IMR-90 (cell line): ENCODE results near the gene C1QC. TPM values are rescaled to one million over a fixed set of nuclear protein-coding genes. Genes with fewer than 3 reads are reported as not detected.

Experiments
- ATAC-seq: fragments of 200-7000 bp; cut with Tn5 transposase; 2 replicates; pipeline ENCODE4 v1.9.1; 2020; ENCODE audit warnings: low read depth, mild to moderate bottlenecking, moderate library complexity
- BruUV-seq: library from RNA; stranded (reverse); fragments of 400-500 nt; replicated peaks from 2 replicates; lab custom pipeline; 2021; lab: Mats Ljungman, UMichigan
- CTCF ChIA-PET: fragments of 300-600 bp; formaldehyde crosslinking; extraction: SDS; loops from one replicate; lab custom pipeline; 2021; ENCODE audit warnings: antibody characterized with exemption; lab: Yijun Ruan, JAX
- POLR2A ChIA-PET: fragments of 300-600 bp; sonication (Branson Sonifier 250); formaldehyde crosslinking; loops from one replicate; lab custom pipeline; 2022; ENCODE audit warnings: antibody characterized with exemption; ENCODE audit not compliant: unreplicated experiment; lab: Charles Lee
- DNase-seq: peaks from one replicate; pipeline ENCODE4 v3.0.0; 2013
- H2AFZ ChIP-seq: replicated peaks from 2 replicates; pipeline ENCODE3; 2013; ENCODE audit warnings: low read length, mild to moderate bottlenecking; ENCODE audit not compliant: poor library complexity
- H2AK5ac ChIP-seq: 2 replicates; pipeline ENCODE4 v1.6.1; 2013; ENCODE audit warnings: low read depth, low read length, inconsistent platforms
- H2AK9ac ChIP-seq: replicated peaks from 2 replicates; pipeline ENCODE3; 2013; ENCODE audit warnings: mild to moderate bottlenecking, low read depth, low read length, moderate library complexity; ENCODE audit not compliant: poor library complexity
- H2BK120ac ChIP-seq: 2 replicates; pipeline ENCODE4 v1.6.1; 2013; ENCODE audit warnings: low read depth, low read length, inconsistent platforms
- H2BK15ac ChIP-seq: 3 replicates; pipeline ENCODE4 v1.6.1; 2013; ENCODE audit warnings: low read depth, low read length, inconsistent platforms
- H2BK20ac ChIP-seq: 2 replicates; pipeline ENCODE4 v1.6.1; 2013; ENCODE audit warnings: low read depth, mild to moderate bottlenecking, inconsistent platforms, low read length, moderate library complexity
- H2BK5ac ChIP-seq: 2 replicates; pipeline ENCODE4 v1.6.1; 2013; ENCODE audit warnings: mild to moderate bottlenecking, low read depth, low read length, inconsistent platforms; ENCODE audit not compliant: poor library complexity, severe bottlenecking
- H3K14ac ChIP-seq: replicated peaks from 2 replicates; pipeline ENCODE4 v1.6.1; 2013; ENCODE audit warnings: low read depth, low read length, inconsistent platforms
- H3K18ac ChIP-seq: 2 replicates; pipeline ENCODE4 v1.6.1; 2013; ENCODE audit warnings: low read depth, low read length, control low read depth
- H3K23ac ChIP-seq: 2 replicates; pipeline ENCODE4 v1.6.1; 2013; ENCODE audit warnings: low read depth, low read length, inconsistent platforms
- H3K27ac ChIP-seq: 2 replicates; pipeline ENCODE4 v1.5.1; 2013; ENCODE audit warnings: mild to moderate bottlenecking, control low read depth, low read length; ENCODE audit not compliant: insufficient read depth
- H3K27me3 ChIP-seq: 2 replicates; pipeline ENCODE4 v1.6.1; 2013; ENCODE audit warnings: low read length; ENCODE audit not compliant: control insufficient read depth, insufficient read depth
- H3K36me3 ChIP-seq: 2 replicates; pipeline ENCODE4 v1.6.1; 2013; ENCODE audit warnings: low read length, mixed read lengths; ENCODE audit not compliant: control insufficient read depth, insufficient read depth
- H3K4ac ChIP-seq: 2 replicates; pipeline ENCODE4 v1.6.1; 2013; ENCODE audit warnings: low read depth, low read length, inconsistent platforms
- H3K4me1 ChIP-seq: 2 replicates; pipeline ENCODE4 v1.6.1; 2013; ENCODE audit warnings: low read length, mixed read lengths; ENCODE audit not compliant: control insufficient read depth, insufficient read depth
- H3K4me2 ChIP-seq: 2 replicates; pipeline ENCODE4 v1.6.1; 2013; ENCODE audit warnings: low read depth, mild to moderate bottlenecking, control low read depth, low read length, moderate library complexity
- H3K4me3 ChIP-seq: 2 replicates; pipeline ENCODE4 v1.5.1; 2013; ENCODE audit warnings: low read depth, mild to moderate bottlenecking, control low read depth, low read length, moderate library complexity; ENCODE audit not compliant: insufficient read depth
- H3K56ac ChIP-seq: 2 replicates; pipeline ENCODE4 v1.6.1; 2013; ENCODE audit warnings: low read length, inconsistent platforms; ENCODE audit not compliant: insufficient read depth; ENCODE audit errors: extremely low read depth
- H3K79me1 ChIP-seq, 2 experiments: 2 replicates each; pipeline ENCODE4 v1.6.1; 2013; ENCODE audit warnings: low read length in 2 of 2, inconsistent platforms in 1 of 2, low read depth in 1 of 2
- H3K9ac ChIP-seq: 2 replicates; pipeline ENCODE4 v1.6.1; 2013; ENCODE audit warnings: low read depth, low read length, control low read depth
- H3K9me1 ChIP-seq: 2 replicates; pipeline ENCODE4 v1.6.1; 2013; ENCODE audit warnings: low read length, inconsistent platforms; ENCODE audit not compliant: insufficient read depth
- H3K9me3 ChIP-seq: 2 replicates; pipeline ENCODE4 v1.6.1; 2013; ENCODE audit warnings: low read length; ENCODE audit not compliant: control insufficient read depth, insufficient read depth
- H4K20me1 ChIP-seq: 2 replicates; pipeline ENCODE4 v1.6.1; 2013; ENCODE audit warnings: low read length, inconsistent platforms; ENCODE audit not compliant: insufficient read depth
- H4K5ac ChIP-seq: 2 replicates; pipeline ENCODE4 v1.6.1; 2013; ENCODE audit warnings: mild to moderate bottlenecking, low read depth, low read length, control low read depth
- H4K8ac ChIP-seq, 2 experiments: 2 replicates each; pipeline ENCODE4 v1.6.1; 2013; ENCODE audit warnings: low read depth in 2 of 2, low read length in 2 of 2, control low read depth in 1 of 2, inconsistent platforms in 1 of 2
- H4K91ac ChIP-seq: 2 replicates; pipeline ENCODE4 v1.6.1; 2013; ENCODE audit warnings: low read depth, low read length, inconsistent platforms; ENCODE audit not compliant: insufficient read depth
- BHLHE40 ChIP-seq: fragments of 150-350 bp; IDR thresholded peaks from 2 replicates; pipeline ENCODE4 v1.6.1; 2016; ENCODE audit warnings: mild to moderate bottlenecking, low read depth, low read length
- CEBPB ChIP-seq: IDR thresholded peaks from 2 replicates; pipeline ENCODE4 v1.6.1; 2012; ENCODE audit warnings: low read depth, low read length, improper control_type of control experiment
- CHD1 ChIP-seq: IDR thresholded peaks from 2 replicates; pipeline ENCODE4 v1.6.1; 2012; ENCODE audit warnings: low read depth, low read length, improper control_type of control experiment
- FOS ChIP-seq: fragments of 150-350 bp; IDR thresholded peaks from 2 replicates; pipeline ENCODE4 v1.6.1; 2016; ENCODE audit warnings: low read depth, low read length
- MAFK ChIP-seq: IDR thresholded peaks from 2 replicates; pipeline ENCODE4 v1.6.1; 2012; ENCODE audit warnings: low read depth, low read length, improper control_type of control experiment
- MAZ ChIP-seq: IDR thresholded peaks from 2 replicates; pipeline ENCODE4 v1.6.1; 2012; ENCODE audit warnings: low read depth, mild to moderate bottlenecking, low read length, improper control_type of control experiment, moderate library complexity, borderline replicate concordance
- MXI1 ChIP-seq: IDR thresholded peaks from 2 replicates; pipeline ENCODE4 v1.6.1; 2012; ENCODE audit warnings: low read depth, mild to moderate bottlenecking, low read length, moderate library complexity, borderline replicate concordance
- NFE2L2 ChIP-seq: fragments of 150-350 bp; IDR thresholded peaks from 2 replicates; pipeline ENCODE4 v1.6.1; 2016; ENCODE audit warnings: low read depth, mild to moderate bottlenecking, low read length
- POLR2A ChIP-seq: IDR thresholded peaks from 2 replicates; pipeline ENCODE4 v1.6.1; 2012; ENCODE audit warnings: mild to moderate bottlenecking, low read depth, low read length
- RAD21 ChIP-seq: IDR thresholded peaks from 2 replicates; pipeline ENCODE4 v1.6.1; 2012; ENCODE audit warnings: low read length, improper control_type of control experiment
- RFX5 ChIP-seq: IDR thresholded peaks from 2 replicates; pipeline ENCODE4 v1.8.0; 2012; ENCODE audit warnings: low read depth, mild to moderate bottlenecking, low read length, moderate library complexity
- SMC3 ChIP-seq: fragments of 150-350 bp; IDR thresholded peaks from 2 replicates; pipeline ENCODE4 v1.6.1; 2016; ENCODE audit warnings: low read depth, mild to moderate bottlenecking, antibody characterized with exemption, low read length, moderate library complexity
- WGBS, 2 experiments: methylation state at CpG; one replicate each; pipeline versions ENCODE4 v1.1.5 to v1.1.7; 2013; ENCODE audit warnings: missing lambda C conversion rate in 2 of 2; ENCODE audit not compliant: insufficient read length in 1 of 2; ENCODE audit errors: extremely low coverage in 2 of 2; 5-methylcytosine and 5-hydroxymethylcytosine counted together
- dilution Hi-C: fragments of 300-500 bp; cut with HindIII; formaldehyde crosslinking; loops from one replicate; pipeline ENCODE4 v1.14.3; 2018; ENCODE audit warnings: low sequenced_read_pairs; ENCODE audit not compliant: unreplicated experiment
- in situ Hi-C: fragments of 300-500 bp; cut with MboI; formaldehyde crosslinking; loops from 3 replicates; pipeline ENCODE4 v1.14.3; 2019; ENCODE audit warnings: low sequenced_read_pairs, inconsistent platforms, mixed read lengths
- intact Hi-C: fragments of 100-400 bp; cut with micrococcal nuclease; formaldehyde crosslinking; loops from 2 replicates; pipeline ENCODE4 v1.10.0; 2022
- polyA plus RNA-seq, 3 experiments: library from polyadenylated mRNA; depleted of rRNA; stranded (reverse); fragments of >200 nt; gene quantifications; 2 replicates each; pipeline ENCODE4 v1.2.3, GENCODE V29; 2012; ENCODE audit warnings: low replicate concordance in 1 of 3
- total RNA-seq: library from RNA; depleted of rRNA; stranded (reverse); fragments of >200 nt; gene quantifications from 2 replicates; pipeline ENCODE4 v1.2.3, GENCODE V29; 2012
- TF ChIP-seq, protein P1 (sequence below): fragments of 150-350 bp; IDR thresholded peaks from 2 replicates; pipeline ENCODE4 v1.6.1; 2017; ENCODE audit warnings: mild to moderate bottlenecking, antibody characterized with exemption, low read length, low read depth
- TF ChIP-seq, protein P2 (sequence below): conservative IDR thresholded peaks from 2 replicates; pipeline ENCODE4 v1.5.1; 2012; ENCODE audit warnings: mild to moderate bottlenecking, low read depth, low read length, improper control_type of control experiment

C1QC gene
- total and polyA plus RNA-seq, 2 of the 4 experiments (the other 2 are of a cell fraction), result not detected

DNA sequence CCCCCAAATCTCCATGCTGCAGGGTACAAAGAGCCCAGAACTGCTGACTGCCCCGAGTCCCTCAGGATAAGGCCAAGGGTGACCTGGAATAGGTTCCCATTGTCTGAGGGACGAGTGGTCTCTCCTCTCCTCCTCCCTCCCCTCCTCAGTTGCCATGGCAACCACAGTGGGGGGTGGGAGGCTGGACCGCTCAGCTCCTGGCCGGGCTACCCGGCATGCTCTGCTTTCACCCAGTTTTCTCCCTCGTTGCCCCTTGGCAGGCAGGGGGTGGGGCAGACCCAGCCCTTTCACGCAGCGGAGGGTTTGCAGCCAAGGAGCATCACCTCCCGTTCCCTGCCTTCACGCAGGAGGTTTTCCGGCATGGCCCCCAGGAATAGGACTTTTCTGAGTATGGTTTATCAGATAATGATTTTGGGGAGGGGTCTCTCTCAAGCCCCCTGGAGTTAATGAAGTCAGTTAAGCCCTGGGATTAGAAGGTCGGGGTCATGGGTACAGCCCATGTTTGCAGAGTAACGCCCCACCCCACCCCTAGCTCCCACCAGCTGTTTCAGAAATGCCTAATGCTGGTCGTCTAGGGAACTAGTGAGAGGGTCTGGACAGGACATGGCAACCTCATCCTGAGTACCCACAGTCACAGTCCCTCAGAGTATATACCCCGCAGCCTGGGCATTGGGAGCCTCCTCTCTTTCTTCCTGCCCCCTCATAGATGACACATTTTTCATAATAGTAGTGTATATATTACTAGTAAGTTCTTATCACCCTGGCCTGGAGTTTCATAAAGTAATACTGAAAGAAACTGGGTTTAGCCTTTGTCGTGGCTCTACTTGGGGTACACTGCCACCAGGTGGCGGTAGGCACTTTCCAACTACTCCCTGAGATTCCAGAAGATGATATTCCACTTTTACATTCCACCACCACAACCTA, 30.3 kb downstream of the C1QC start:
- H3K18ac ChIP-seq, result no peak overlapping the region
- CTCF ChIA-PET, result interaction anchor here (0.8 to 1.5 kb wide), 4 partner anchors 31 to 258 kb away, joined by 3 to 4 read pairs (median 4); no protein-coding TSS in a partner anchor
- no peak overlapping the region for H4K5ac ChIP-seq
- H3K4me1 ChIP-seq, result no peaks in the 10 kb centered on the region
- H4K8ac ChIP-seq, result no peak overlapping the region
- H3K27me3 ChIP-seq, result peaks cover 42% of the 10 kb centered on the region
- H3K36me3 ChIP-seq, result no peaks in the 10 kb centered on the region
- dilution Hi-C loops, result no loop called here
- H4K20me1 ChIP-seq, result no peaks in the 10 kb centered on the region
- no peak overlapping the region for H2BK5ac ChIP-seq
- BruUV-seq, result no TSS peak
- in situ Hi-C loops, result loop anchor here (5.0 kb wide), 1 partner anchor 249 kb away; no protein-coding TSS in a partner anchor
- POLR2A ChIA-PET, result no interaction called here
- H2BK120ac ChIP-seq, result no peak overlapping the region
- no peak overlapping the region for H3K27ac ChIP-seq
- no peak overlapping the region for H3K4me2 ChIP-seq
- DNase-seq (peak; percentile 74), ATAC-seq (peak; percentile 91)
- H3K23ac ChIP-seq, result no peak overlapping the region
- no peaks in the 10 kb centered on the region for H3K79me1 ChIP-seq
- H3K4ac ChIP-seq, result no peak overlapping the region
- no peaks in the 10 kb centered on the region for H3K9me1 ChIP-seq
- no CpG with 5 or more reads among the region's 17 CpGs for WGBS, 2 experiments
- H3K9me3 ChIP-seq, result no peaks in the 10 kb centered on the region
- no peak overlapping the region for H2AK5ac ChIP-seq
- H3K9ac ChIP-seq, result no peak overlapping the region
- H2AK9ac ChIP-seq, result peak overlapping the region; percentile 44
- no peak overlapping the region for H3K14ac ChIP-seq
- H3K56ac ChIP-seq, result no peak overlapping the region
- intact Hi-C loops, result loop anchor here (1.0 to 2.0 kb wide), 4 partner anchors 31 to 257 kb away; no protein-coding TSS in a partner anchor
- H2BK15ac ChIP-seq, result no peak overlapping the region
- no peak overlapping the region for H2BK20ac ChIP-seq
- no peak overlapping the region for H2AFZ ChIP-seq
- no peak overlapping the region for H4K91ac ChIP-seq
- no peak overlapping the region for H3K4me3 ChIP-seq
- no peak for TF ChIP-seq POLR2A
- TF ChIP-seq, protein P1, sequence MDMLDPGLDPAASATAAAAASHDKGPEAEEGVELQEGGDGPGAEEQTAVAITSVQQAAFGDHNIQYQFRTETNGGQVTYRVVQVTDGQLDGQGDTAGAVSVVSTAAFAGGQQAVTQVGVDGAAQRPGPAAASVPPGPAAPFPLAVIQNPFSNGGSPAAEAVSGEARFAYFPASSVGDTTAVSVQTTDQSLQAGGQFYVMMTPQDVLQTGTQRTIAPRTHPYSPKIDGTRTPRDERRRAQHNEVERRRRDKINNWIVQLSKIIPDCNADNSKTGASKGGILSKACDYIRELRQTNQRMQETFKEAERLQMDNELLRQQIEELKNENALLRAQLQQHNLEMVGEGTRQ, result no peak
- peak; percentile 97 for TF ChIP-seq SMC3
- no peak for TF ChIP-seq FOS
- TF ChIP-seq, protein P2, sequence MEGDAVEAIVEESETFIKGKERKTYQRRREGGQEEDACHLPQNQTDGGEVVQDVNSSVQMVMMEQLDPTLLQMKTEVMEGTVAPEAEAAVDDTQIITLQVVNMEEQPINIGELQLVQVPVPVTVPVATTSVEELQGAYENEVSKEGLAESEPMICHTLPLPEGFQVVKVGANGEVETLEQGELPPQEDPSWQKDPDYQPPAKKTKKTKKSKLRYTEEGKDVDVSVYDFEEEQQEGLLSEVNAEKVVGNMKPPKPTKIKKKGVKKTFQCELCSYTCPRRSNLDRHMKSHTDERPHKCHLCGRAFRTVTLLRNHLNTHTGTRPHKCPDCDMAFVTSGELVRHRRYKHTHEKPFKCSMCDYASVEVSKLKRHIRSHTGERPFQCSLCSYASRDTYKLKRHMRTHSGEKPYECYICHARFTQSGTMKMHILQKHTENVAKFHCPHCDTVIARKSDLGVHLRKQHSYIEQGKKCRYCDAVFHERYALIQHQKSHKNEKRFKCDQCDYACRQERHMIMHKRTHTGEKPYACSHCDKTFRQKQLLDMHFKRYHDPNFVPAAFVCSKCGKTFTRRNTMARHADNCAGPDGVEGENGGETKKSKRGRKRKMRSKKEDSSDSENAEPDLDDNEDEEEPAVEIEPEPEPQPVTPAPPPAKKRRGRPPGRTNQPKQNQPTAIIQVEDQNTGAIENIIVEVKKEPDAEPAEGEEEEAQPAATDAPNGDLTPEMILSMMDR, result peak; percentile 96
- TF ChIP-seq CEBPB, result no peak
- TF ChIP-seq RAD21, result peak; percentile 96
- no peak for TF ChIP-seq MAFK
- TF ChIP-seq MXI1, result no peak
- no peak for TF ChIP-seq RFX5
- TF ChIP-seq NFE2L2, result no peak
- TF ChIP-seq MAZ, result no peak
- TF ChIP-seq BHLHE40, result no peak
- TF ChIP-seq CHD1, result no peak
